Activated CD4-positive, alpha-beta T cell treated with anti-CD3 and anti-CD28 coated beads for 36 hours (primary cell): ENCODE data around the gene LDHAL6A. TPM values are rescaled to one million over a fixed set of nuclear protein-coding genes. Genes with fewer than 3 reads are reported as not detected.

Experiments used
- ATAC-seq: fragments of 200-7000 bp; cut with Tn5 transposase; one replicate; pipeline ENCODE4 v1.10.0; 2021; ENCODE audit warnings: mild to moderate bottlenecking, moderate library complexity
- CTCF ChIA-PET: fragments of 350-600 bp; sonication (Branson Sonifier 250); formaldehyde crosslinking; loops from one replicate; lab custom pipeline; 2021; ENCODE audit warnings: antibody characterized with exemption; lab: Charles Lee
- POLR2A ChIA-PET: fragments of 350-600 bp; sonication (Branson Sonifier 250); formaldehyde crosslinking; loops from one replicate; lab custom pipeline; 2021; ENCODE audit warnings: antibody characterized with exemption, inconsistent platforms; lab: Charles Lee
- DNase-seq: peaks from one replicate; pipeline ENCODE4 v3.0.0-alpha.2; 2020
- H3K27ac Mint-ChIP-seq: one replicate; pipeline ENCODE4 v1.8.0; 2021; ENCODE audit warnings: mixed read lengths
- H3K27me3 Mint-ChIP-seq: one replicate; pipeline ENCODE4 v1.8.0; 2021; ENCODE audit warnings: mixed read lengths
- H3K36me3 Mint-ChIP-seq: one replicate; pipeline ENCODE4 v1.8.0; 2021; ENCODE audit warnings: low read depth, mixed read lengths
- H3K4me1 Mint-ChIP-seq: one replicate; pipeline ENCODE4 v1.8.0; 2021; ENCODE audit warnings: mixed read lengths
- H3K4me3 Mint-ChIP-seq: one replicate; pipeline ENCODE4 v1.8.0; 2021; ENCODE audit warnings: mild to moderate bottlenecking, moderate library complexity, mixed read lengths
- H3K9me3 Mint-ChIP-seq: one replicate; pipeline ENCODE4 v1.8.0; 2021; ENCODE audit warnings: low read depth, mixed read lengths
- intact Hi-C, 2 experiments: fragments of 100-400 bp; cut with DNase I in 1 of 2; cut with micrococcal nuclease in 1 of 2; formaldehyde crosslinking; loops; one replicate each; pipeline versions ENCODE4 v1.14.2 to v1.15.1; 2022 to 2024; cut with DNase I, micrococcal nuclease
- total RNA-seq, 2 experiments: library from RNA; stranded (reverse); gene quantifications; one replicate each; pipeline ENCODE4 v1.2.3, GENCODE V29; 2021

The LDHAL6A gene
- total RNA-seq, 2 experiments from 2014 or later = not detected

- peak; percentile 9 for DNase-seq
- no peak for ATAC-seq
- Mint-ChIP-seq H3K4me1 (peaks cover 34% of the 10 kb centered on the region), H3K27ac (peak overlapping the region; percentile 0), H3K36me3 (peaks cover 13% of the 10 kb centered on the region), H3K4me3 (no peak overlapping the region), H3K27me3 (no peaks in the 10 kb centered on the region), H3K9me3 (no peaks in the 10 kb centered on the region)
- intact Hi-C loops = loop anchor here (5.0 to 10.0 kb wide), 4 partner anchors 58 to 720 kb away; partner anchors contain the start of genes E2F8 (in 1 of the 2), SAA2 (in 1 of the 2) and SERGEF (in 1 of the 2)
- CTCF ChIA-PET = interaction anchor here (0.5 to 1.9 kb wide), 7 partner anchors 13 to 407 kb away, joined by 3 to 5 read pairs (median 4); no protein-coding TSS in a partner anchor
- POLR2A ChIA-PET = no interaction called here
Observed at GRCh38 chr11:18522388-18522787, 66.7 kb downstream of the LDHAL6A start.

- Mint-ChIP-seq H3K4me3 (no peak overlapping the region), H3K27ac (no peak overlapping the region)
- POLR2A ChIA-PET = no interaction called here
Observed at GRCh38 chr11:18523084-18523483, 67.4 kb downstream of the LDHAL6A start.

GRCh38 chr11:18524248-18524647, 68.6 kb downstream of the LDHAL6A start:
- intact Hi-C loops = loop anchor here (5.0 to 10.0 kb wide), 4 partner anchors 59 to 718 kb away; partner anchors contain the start of genes E2F8 (in 1 of the 2), SAA2 (in 1 of the 2) and SERGEF (in 1 of the 2)
- Mint-ChIP-seq H3K27me3 (no peaks in the 10 kb centered on the region), H3K36me3 (peaks cover 11% of the 10 kb centered on the region), H3K9me3 (no peaks in the 10 kb centered on the region), H3K27ac (no peak overlapping the region), H3K4me3 (no peak overlapping the region), H3K4me1 (peaks cover 48% of the 10 kb centered on the region)
- POLR2A ChIA-PET = interaction anchor here (0.6 to 1.0 kb wide), 2 partner anchors 16 to 93 kb away, joined by 3 read pairs; no protein-coding TSS in a partner anchor
- no peak for DNase-seq
- no peak for ATAC-seq
- CTCF ChIA-PET = interaction anchor here (0.7 to 1.5 kb wide), 5 partner anchors 182 to 418 kb away, joined by 3 to 7 read pairs (median 4); partner anchors contain the start of gene SAAL1

More at GRCh38 chr11:18523084-18523483, 67.4 kb downstream of the LDHAL6A start:
- CTCF ChIA-PET = interaction anchor here (0.6 to 1.9 kb wide), 4 partner anchors 12 to 408 kb away, joined by 4 to 7 read pairs (median 4); no protein-coding TSS in a partner anchor
- DNase-seq (no peak), ATAC-seq (no peak)
- no peaks in the 10 kb centered on the region for H3K9me3 Mint-ChIP-seq
- intact Hi-C loops = loop anchor here (5.0 to 10.0 kb wide), 4 partner anchors 58 to 719 kb away; partner anchors contain the start of genes E2F8 (in 1 of the 2), SAA2 (in 1 of the 2) and SERGEF (in 1 of the 2)
- peaks cover 13% of the 10 kb centered on the region for H3K36me3 Mint-ChIP-seq
- H3K27me3 Mint-ChIP-seq = no peaks in the 10 kb centered on the region
- H3K4me1 Mint-ChIP-seq = peaks cover 41% of the 10 kb centered on the region

- Mint-ChIP-seq H3K4me3 (peak overlapping the region; percentile 99), H3K27ac (peak overlapping the region; percentile 100), H3K4me1 (peaks cover 46% of the 10 kb centered on the region), H3K9me3 (no peaks in the 10 kb centered on the region), H3K36me3 (peaks cover 11% of the 10 kb centered on the region), H3K27me3 (no peaks in the 10 kb centered on the region)
- ChIA-PET POLR2A (interaction anchor here (0.6 to 1.6 kb wide), 8 partner anchors 53 to 204 kb away, joined by 3 to 13 read pairs (median 4); partner anchors contain the start of genes HPS5, LDHA and SPTY2D1), CTCF (interaction anchor here (0.8 to 2.2 kb wide), 10 partner anchors 9 to 282 kb away, joined by 3 to 12 read pairs (median 4); partner anchors contain the start of gene SPTY2D1)
- intact Hi-C loops = loop anchor here (1.0 to 10.0 kb wide), 18 partner anchors 61 to 1319 kb away; partner anchors contain the start of genes GTF2H1 (in 2 of the 2), HPS5 (in 2 of the 2), SERGEF (in 2 of the 2) and UEVLD (in 2 of the 2)
- DNase-seq = no peak
- no peak for ATAC-seq
Observed at GRCh38 chr11:18526130-18526520, 70.5 kb downstream of the LDHAL6A start.

- Mint-ChIP-seq H3K36me3 (peaks cover 11% of the 10 kb centered on the region), H3K9me3 (no peaks in the 10 kb centered on the region), H3K4me1 (peaks cover 49% of the 10 kb centered on the region), H3K27ac (peak within 1 kb of the TSS; percentile 100), H3K27me3 (no peaks in the 10 kb centered on the region), H3K4me3 (peak within 1 kb of the TSS; percentile 99)
- intact Hi-C loops = loop anchor here (1.0 to 10.0 kb wide), 21 partner anchors 62 to 1320 kb away; partner anchors contain the start of genes GTF2H1 (in 2 of the 2), HPS5 (in 2 of the 2), SERGEF (in 2 of the 2) and SPTY2D1 (in 2 of the 2)
- ChIA-PET CTCF (interaction anchor here (0.8 to 2.2 kb wide), 13 partner anchors 11 to 412 kb away, joined by 3 to 12 read pairs (median 4); partner anchors contain the start of gene SPTY2D1), POLR2A (interaction anchor here (0.6 to 1.6 kb wide), 8 partner anchors 52 to 205 kb away, joined by 3 to 13 read pairs (median 4); partner anchors contain the start of genes HPS5, LDHA and SPTY2D1)
- DNase-seq = peak; percentile 95
- ATAC-seq = peak; percentile 90
Observed at GRCh38 chr11:18526521-18527296, 71.1 kb downstream of the LDHAL6A start, which contains the start of gene TSG101. Gene TSG101 (minus strand): TSS chr11:18526942. CDS start chr11:18526816, 126 bp downstream.

- DNase-seq (no peak), ATAC-seq (no peak)
- CTCF ChIA-PET = interaction anchor here (0.8 to 2.2 kb wide), 8 partner anchors 14 to 412 kb away, joined by 3 to 12 read pairs (median 4); no protein-coding TSS in a partner anchor
- POLR2A ChIA-PET = interaction anchor here (0.7 to 1.6 kb wide), 2 partner anchors 106 to 107 kb away, joined by 3 to 13 read pairs; partner anchors contain the start of gene SPTY2D1
- Mint-ChIP-seq H3K4me3 (peak overlapping the region; percentile 99), H3K9me3 (no peaks in the 10 kb centered on the region), H3K27ac (peak overlapping the region; percentile 100), H3K27me3 (no peaks in the 10 kb centered on the region), H3K36me3 (peaks cover 3% of the 10 kb centered on the region), H3K4me1 (peaks cover 42% of the 10 kb centered on the region)
- intact Hi-C loops = loop anchor here (1.0 to 10.0 kb wide), 17 partner anchors 61 to 1321 kb away; partner anchors contain the start of genes GTF2H1 (in 1 of the 2), HPS5 (in 1 of the 2), PIK3C2A (in 1 of the 2) and SAA2 (in 1 of the 2)
Observed at GRCh38 chr11:18527512-18527911, 71.9 kb downstream of the LDHAL6A start.

Other genes starting within 250 kb of the LDHAL6A start
- not detected for gene SAA4, start 219.1 kb upstream of the LDHAL6A start, total RNA-seq
- gene SAA2, start 207.2 kb upstream of the LDHAL6A start, total RNA-seq = not detected
- not detected for gene SAA1, start 189.6 kb upstream of the LDHAL6A start, total RNA-seq
- 10 to 100 TPM; 14.3 to 16.1 TPM for gene HPS5, start 133.7 kb upstream of the LDHAL6A start, total RNA-seq
- gene GTF2H1, start 133.3 kb upstream of the LDHAL6A start, total RNA-seq = 10 to 100 TPM; 48.2 to 57.9 TPM
- 1,000 to 10,000 TPM; 2,310 to 2,803 TPM for gene LDHA, start 61.3 kb upstream of the LDHAL6A start, total RNA-seq
- not detected for gene LDHC, start 43.5 kb upstream of the LDHAL6A start, total RNA-seq
- 10 to 100 TPM; 39.2 to 85.0 TPM for gene TSG101, start 71.1 kb downstream of the LDHAL6A start, total RNA-seq
- 10 to 100 TPM; 14.3 to 16.0 TPM for gene UEVLD, start 132.9 kb downstream of the LDHAL6A start, total RNA-seq
- gene MISFA, start 143.9 kb downstream of the LDHAL6A start, total RNA-seq = 1 to 10 TPM; 1.3 to 3.0 TPM
- gene SPTY2D1, start 178.5 kb downstream of the LDHAL6A start, total RNA-seq = 10 to 100 TPM; 17.8 to 26.4 TPM
- gene TMEM86A, start 242.9 kb downstream of the LDHAL6A start, total RNA-seq = under 1 TPM; 0.09 to 0.26 TPM